Neural cell (in vitro differentiated cells): Measurements from ENCODE around the gene RPS16. TPM values are rescaled to one million over a fixed set of nuclear protein-coding genes. Genes with fewer than 3 reads are reported as not detected.

ENCODE experiments used
- H2AFZ ChIP-seq: fragments of 200-600, 300-800 bp; sonication (generic), shearing (Covaris generic); 2 replicates; pipeline ENCODE4 v1.6.0; 2014; ENCODE audit warnings: low read depth, mild to moderate bottlenecking, antibody characterized with exemption, low read length, moderate library complexity
- H3F3A ChIP-seq: fragments of 200-600 bp; shearing (Covaris generic); 2 replicates; pipeline ENCODE4 v1.6.1; 2016; ENCODE audit warnings: mild to moderate bottlenecking, moderate library complexity, mixed read lengths, antibody characterized with exemption, low read length; ENCODE audit not compliant: insufficient read depth, poor library complexity, severe bottlenecking
- H3K27ac ChIP-seq: fragments of 200-600, 300-800 bp; sonication (generic), shearing (Covaris generic); 2 replicates; pipeline ENCODE4 v1.5.1; 2014; ENCODE audit warnings: mild to moderate bottlenecking, low read length, moderate library complexity
- H3K27me3 ChIP-seq: fragments of 300-800, 200-600 bp; sonication (generic), shearing (Covaris generic); 2 replicates; pipeline ENCODE4 v1.6.0; 2014; ENCODE audit warnings: mild to moderate bottlenecking, low read depth, low read length, moderate library complexity; ENCODE audit not compliant: insufficient read depth
- H3K36me3 ChIP-seq: fragments of 300-800, 200-600 bp; sonication (generic), shearing (Covaris generic); 2 replicates; pipeline ENCODE4 v1.5.1; 2014; ENCODE audit warnings: mild to moderate bottlenecking, antibody characterized with exemption, low read length, moderate library complexity; ENCODE audit not compliant: insufficient read depth
- H3K4me2 ChIP-seq: fragments of 300-800, 200-600 bp; sonication (generic), shearing (Covaris generic); 2 replicates; pipeline ENCODE4 v1.6.0; 2014; ENCODE audit warnings: mild to moderate bottlenecking, low read length
- H3K4me3 ChIP-seq: fragments of 300-800, 200-600 bp; sonication (generic), shearing (Covaris generic); 2 replicates; pipeline ENCODE4 v1.5.1; 2014; ENCODE audit warnings: mild to moderate bottlenecking, low read length, moderate library complexity
- H3K79me2 ChIP-seq: fragments of 200-600 bp; shearing (Covaris generic); replicated peaks from 2 replicates; pipeline ENCODE4 v1.6.0; 2014; ENCODE audit warnings: mild to moderate bottlenecking, low read length, moderate library complexity; ENCODE audit not compliant: insufficient read depth
- H3K9ac ChIP-seq: fragments of 300-800, 200-600 bp; sonication (generic), shearing (Covaris generic); 2 replicates; pipeline ENCODE4 v1.6.1; 2016; ENCODE audit warnings: mild to moderate bottlenecking, low read length, mixed read lengths
- H3K9me2 ChIP-seq: fragments of 200-600 bp; shearing (Covaris generic); 2 replicates; pipeline ENCODE4 v1.6.1; 2016; ENCODE audit warnings: mild to moderate bottlenecking, low read length, mixed read lengths; ENCODE audit not compliant: insufficient read depth
- H3K9me3 ChIP-seq: fragments of 200-600, 300-800 bp; sonication (generic), shearing (Covaris generic); 2 replicates; pipeline ENCODE4 v1.6.1; 2016; ENCODE audit warnings: mild to moderate bottlenecking, mixed run types, low read length, moderate library complexity, mixed read lengths
- H4K20me1 ChIP-seq: fragments of 200-600 bp; shearing (Covaris generic); 2 replicates; pipeline ENCODE4 v1.6.1; 2016; ENCODE audit warnings: mild to moderate bottlenecking, mixed run types; ENCODE audit not compliant: insufficient read depth
- EP300 ChIP-seq: fragments of 450-650 bp; conservative IDR thresholded peaks from 2 replicates; pipeline ENCODE4 v1.6.1; 2014; ENCODE audit warnings: antibody characterized with exemption, mild to moderate bottlenecking, moderate library complexity; ENCODE audit not compliant: poor library complexity, severe bottlenecking
- EZH2 ChIP-seq: fragments of 200-600, 300-800 bp; shearing (Covaris generic), sonication (generic); IDR thresholded peaks from 2 replicates; pipeline ENCODE4 v1.6.1; 2014; ENCODE audit warnings: antibody characterized with exemption, low read length, borderline replicate concordance, mild to moderate bottlenecking; ENCODE audit not compliant: insufficient read depth, poor library complexity, severe bottlenecking
- MXI1 ChIP-seq: fragments of 450-650 bp; conservative IDR thresholded peaks from 2 replicates; pipeline ENCODE4 v1.6.1; 2014; ENCODE audit warnings: antibody characterized with exemption, mild to moderate bottlenecking; ENCODE audit not compliant: poor library complexity, severe bottlenecking
- POLR2AphosphoS5 ChIP-seq: IDR thresholded peaks from 2 replicates; pipeline ENCODE4 v1.6.1; 2012
- RAD21 ChIP-seq: fragments of 450-650 bp; conservative IDR thresholded peaks from 2 replicates; pipeline ENCODE4 v1.6.1; 2014; ENCODE audit warnings: antibody characterized with exemption, mild to moderate bottlenecking, moderate library complexity
- SMC3 ChIP-seq: fragments of 450-650 bp; conservative IDR thresholded peaks from 2 replicates; pipeline ENCODE4 v1.6.1; 2014; ENCODE audit warnings: antibody characterized with exemption, mild to moderate bottlenecking, moderate library complexity; ENCODE audit not compliant: poor library complexity
- TAF1 ChIP-seq: IDR thresholded peaks from 2 replicates; pipeline ENCODE4 v1.6.1; 2012; ENCODE audit warnings: low read depth
- polyA plus RNA-seq: library from polyadenylated mRNA; depleted of rRNA; stranded (reverse); fragments of >200 nt; gene quantifications from 2 replicates; pipeline ENCODE4 v1.2.3, GENCODE V29; 2014
- TF ChIP-seq, protein P1 (sequence below): fragments of 450-650 bp; IDR thresholded peaks from 2 replicates; pipeline ENCODE4 v1.5.1; 2014; ENCODE audit warnings: antibody characterized with exemption, mild to moderate bottlenecking, moderate library complexity; ENCODE audit not compliant: poor library complexity, severe bottlenecking
- TF ChIP-seq, protein P2 (sequence below): IDR thresholded peaks from 2 replicates; pipeline ENCODE4 v1.6.1; 2012; ENCODE audit warnings: borderline replicate concordance

Gene RPS16
- polyA plus RNA-seq, 1 donor from 2014 or later: 22.6 TPM

DNA sequence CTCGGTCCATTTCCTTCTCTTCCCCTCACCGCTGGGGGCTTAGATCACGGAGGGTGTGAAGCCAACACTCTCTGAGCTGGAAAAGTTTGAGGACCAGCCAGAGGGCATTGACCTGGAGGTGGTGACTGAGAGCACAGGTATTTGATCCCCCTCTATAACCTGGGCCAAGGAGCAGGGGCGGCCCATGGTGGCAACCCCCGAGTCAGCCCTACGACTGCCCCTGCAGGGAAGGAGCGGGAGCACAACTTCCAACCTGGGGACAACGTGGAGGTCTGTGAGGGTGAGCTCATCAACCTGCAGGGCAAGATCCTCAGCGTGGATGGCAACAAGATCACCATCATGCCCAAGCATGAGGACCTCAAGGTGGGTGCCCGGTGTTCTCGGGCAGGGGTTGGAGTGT lies 33.3 kb upstream of the RPS16 start:
- Histone ChIP-seq H3K79me2 (no peaks in the 10 kb centered on the region), H4K20me1 (no peaks in the 10 kb centered on the region), H3K27me3 (no peaks in the 10 kb centered on the region), H3K36me3 (peaks cover 8% of the 10 kb centered on the region), H3K9me3 (no peaks in the 10 kb centered on the region), H3K4me2 (no peak overlapping the region), H3K9ac (no peak overlapping the region), H3K4me3 (no peak overlapping the region), H3F3A (no peaks in the 10 kb centered on the region), H3K9me2 (no peaks in the 10 kb centered on the region), H2AFZ (no peak overlapping the region), H3K27ac (no peak overlapping the region)
- no peak for TF ChIP-seq EP300
- TF ChIP-seq, protein P1, sequence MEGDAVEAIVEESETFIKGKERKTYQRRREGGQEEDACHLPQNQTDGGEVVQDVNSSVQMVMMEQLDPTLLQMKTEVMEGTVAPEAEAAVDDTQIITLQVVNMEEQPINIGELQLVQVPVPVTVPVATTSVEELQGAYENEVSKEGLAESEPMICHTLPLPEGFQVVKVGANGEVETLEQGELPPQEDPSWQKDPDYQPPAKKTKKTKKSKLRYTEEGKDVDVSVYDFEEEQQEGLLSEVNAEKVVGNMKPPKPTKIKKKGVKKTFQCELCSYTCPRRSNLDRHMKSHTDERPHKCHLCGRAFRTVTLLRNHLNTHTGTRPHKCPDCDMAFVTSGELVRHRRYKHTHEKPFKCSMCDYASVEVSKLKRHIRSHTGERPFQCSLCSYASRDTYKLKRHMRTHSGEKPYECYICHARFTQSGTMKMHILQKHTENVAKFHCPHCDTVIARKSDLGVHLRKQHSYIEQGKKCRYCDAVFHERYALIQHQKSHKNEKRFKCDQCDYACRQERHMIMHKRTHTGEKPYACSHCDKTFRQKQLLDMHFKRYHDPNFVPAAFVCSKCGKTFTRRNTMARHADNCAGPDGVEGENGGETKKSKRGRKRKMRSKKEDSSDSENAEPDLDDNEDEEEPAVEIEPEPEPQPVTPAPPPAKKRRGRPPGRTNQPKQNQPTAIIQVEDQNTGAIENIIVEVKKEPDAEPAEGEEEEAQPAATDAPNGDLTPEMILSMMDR: no peak
- no peak for TF ChIP-seq EZH2
- no peak for TF ChIP-seq POLR2AphosphoS5
- TF ChIP-seq RAD21: no peak
- no peak for TF ChIP-seq TAF1

DNA sequence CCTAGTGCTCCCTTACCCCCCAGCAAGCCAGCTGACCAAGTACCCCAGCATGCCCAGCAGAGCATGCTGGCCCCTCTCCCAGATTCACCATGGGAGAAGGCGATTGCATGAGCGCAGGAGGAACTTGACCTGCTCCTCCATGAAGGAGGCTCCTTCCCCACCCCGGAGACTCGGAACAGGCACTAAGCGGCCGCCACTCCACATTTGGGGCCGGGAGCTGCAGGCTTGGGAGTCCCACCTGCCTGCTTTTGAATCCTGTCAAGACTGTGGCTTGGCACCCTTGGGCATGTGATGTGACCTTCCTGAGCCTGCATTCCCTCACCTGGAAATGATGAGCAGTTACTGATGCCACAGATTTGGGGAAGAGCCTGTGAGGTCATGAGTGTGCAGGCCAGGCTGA lies 32.2 kb upstream of the RPS16 start:
- Histone ChIP-seq H3K27ac (no peak overlapping the region), H2AFZ (no peak overlapping the region), H3K27me3 (no peaks in the 10 kb centered on the region), H3K79me2 (no peaks in the 10 kb centered on the region), H3K4me3 (no peak overlapping the region), H3K9ac (no peak overlapping the region), H3K9me2 (no peaks in the 10 kb centered on the region), H3K4me2 (no peak overlapping the region), H4K20me1 (no peaks in the 10 kb centered on the region), H3K36me3 (peaks cover 8% of the 10 kb centered on the region), H3F3A (no peaks in the 10 kb centered on the region), H3K9me3 (no peaks in the 10 kb centered on the region)
- no peak for TF ChIP-seq POLR2AphosphoS5

DNA sequence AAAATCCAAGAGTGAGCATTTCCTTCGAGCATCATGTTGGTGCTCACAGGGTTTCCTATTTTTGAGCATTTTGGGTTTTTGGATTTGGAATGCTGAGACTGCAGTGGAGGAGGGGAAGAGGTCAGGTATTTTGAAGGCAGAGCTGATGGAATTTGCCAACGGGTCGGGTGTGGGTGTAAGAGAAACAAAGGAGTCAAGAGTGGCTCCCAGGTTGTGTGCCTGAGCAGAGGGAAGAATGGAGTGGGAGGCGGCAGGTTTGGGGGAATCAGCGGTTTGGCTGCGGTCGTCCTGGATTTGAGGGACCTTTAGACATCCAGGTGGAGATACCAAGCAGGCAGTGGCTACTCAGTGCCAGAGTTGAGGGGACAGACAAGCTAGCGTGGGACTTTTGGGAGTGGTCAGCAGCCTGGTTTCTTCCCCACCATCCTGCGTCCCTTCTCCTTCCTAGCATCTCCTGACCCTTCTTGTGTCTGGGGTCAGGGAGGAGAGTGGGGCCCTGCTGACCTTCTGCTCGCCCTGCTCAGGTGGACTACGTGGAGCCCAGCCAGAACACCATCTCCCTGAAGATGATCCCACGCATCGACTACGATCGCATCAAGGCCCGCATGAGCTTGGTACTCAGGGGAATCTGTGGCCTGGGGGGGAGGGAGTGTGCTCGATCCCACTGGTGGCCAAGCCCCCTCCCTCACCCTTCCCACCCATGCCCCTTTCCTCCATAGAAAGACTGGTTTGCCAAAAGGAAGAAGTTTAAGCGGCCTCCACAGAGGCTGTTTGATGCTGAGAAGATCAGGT lies 30.4 kb upstream of the RPS16 start:
- Histone ChIP-seq H3K36me3 (peaks cover 8% of the 10 kb centered on the region), H3K9ac (no peak overlapping the region), H3K9me3 (no peaks in the 10 kb centered on the region), H3K27ac (no peak overlapping the region), H4K20me1 (no peaks in the 10 kb centered on the region), H3K9me2 (no peaks in the 10 kb centered on the region), H3K4me3 (no peak overlapping the region), H3K27me3 (no peaks in the 10 kb centered on the region), H3F3A (no peaks in the 10 kb centered on the region), H2AFZ (no peak overlapping the region), H3K4me2 (no peak overlapping the region), H3K79me2 (no peaks in the 10 kb centered on the region)
- TF ChIP-seq MXI1 (no peak), POLR2AphosphoS5 (no peak), EP300 (no peak), EZH2 (no peak), RAD21 (no peak), SMC3 (no peak), TAF1 (no peak)
- TF ChIP-seq, protein P1: no peak
- TF ChIP-seq, protein P2, sequence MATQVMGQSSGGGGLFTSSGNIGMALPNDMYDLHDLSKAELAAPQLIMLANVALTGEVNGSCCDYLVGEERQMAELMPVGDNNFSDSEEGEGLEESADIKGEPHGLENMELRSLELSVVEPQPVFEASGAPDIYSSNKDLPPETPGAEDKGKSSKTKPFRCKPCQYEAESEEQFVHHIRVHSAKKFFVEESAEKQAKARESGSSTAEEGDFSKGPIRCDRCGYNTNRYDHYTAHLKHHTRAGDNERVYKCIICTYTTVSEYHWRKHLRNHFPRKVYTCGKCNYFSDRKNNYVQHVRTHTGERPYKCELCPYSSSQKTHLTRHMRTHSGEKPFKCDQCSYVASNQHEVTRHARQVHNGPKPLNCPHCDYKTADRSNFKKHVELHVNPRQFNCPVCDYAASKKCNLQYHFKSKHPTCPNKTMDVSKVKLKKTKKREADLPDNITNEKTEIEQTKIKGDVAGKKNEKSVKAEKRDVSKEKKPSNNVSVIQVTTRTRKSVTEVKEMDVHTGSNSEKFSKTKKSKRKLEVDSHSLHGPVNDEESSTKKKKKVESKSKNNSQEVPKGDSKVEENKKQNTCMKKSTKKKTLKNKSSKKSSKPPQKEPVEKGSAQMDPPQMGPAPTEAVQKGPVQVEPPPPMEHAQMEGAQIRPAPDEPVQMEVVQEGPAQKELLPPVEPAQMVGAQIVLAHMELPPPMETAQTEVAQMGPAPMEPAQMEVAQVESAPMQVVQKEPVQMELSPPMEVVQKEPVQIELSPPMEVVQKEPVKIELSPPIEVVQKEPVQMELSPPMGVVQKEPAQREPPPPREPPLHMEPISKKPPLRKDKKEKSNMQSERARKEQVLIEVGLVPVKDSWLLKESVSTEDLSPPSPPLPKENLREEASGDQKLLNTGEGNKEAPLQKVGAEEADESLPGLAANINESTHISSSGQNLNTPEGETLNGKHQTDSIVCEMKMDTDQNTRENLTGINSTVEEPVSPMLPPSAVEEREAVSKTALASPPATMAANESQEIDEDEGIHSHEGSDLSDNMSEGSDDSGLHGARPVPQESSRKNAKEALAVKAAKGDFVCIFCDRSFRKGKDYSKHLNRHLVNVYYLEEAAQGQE: no peak
